Right ventricle myocardium inferior (tissue), 1 donor: ENCODE measurements around the gene TMEM120B. TPM values are rescaled to one million over a fixed set of nuclear protein-coding genes. Genes with fewer than 3 reads are reported as not detected.
A peak's percentile ranks its signal among the peaks of the same experiment; 100 is the strongest.

Source experiments
- ATAC-seq: fragments of 200-7000 bp; cut with Tn5 transposase; one replicate; pipeline ENCODE4 v1.9.1; 2020; ENCODE audit warnings: mild to moderate bottlenecking, moderate library complexity
- DNase-seq: peaks from one replicate; pipeline ENCODE4 v3.0.0; 2021; ENCODE audit errors: missing footprints
- intact Hi-C: fragments of 100-400 bp; cut with DNase I; formaldehyde crosslinking; loops from one replicate; pipeline ENCODE4 v1.11.0; 2022
- total RNA-seq: library from RNA; stranded (reverse); fragmentation: NEBNext Ultra II Directional; extraction: Animal tissue kit (Norgen Biotek cat#: 25700); gene quantifications from one replicate; pipeline ENCODE4 v1.2.1, GENCODE V29; 2021
- donor health status: DM: no; HTN: yes; CAD: no; lungs with severe emphysema.

Gene TMEM120B
- total RNA-seq, 1 donor from 2014 or later = 10.3 TPM

DNA sequence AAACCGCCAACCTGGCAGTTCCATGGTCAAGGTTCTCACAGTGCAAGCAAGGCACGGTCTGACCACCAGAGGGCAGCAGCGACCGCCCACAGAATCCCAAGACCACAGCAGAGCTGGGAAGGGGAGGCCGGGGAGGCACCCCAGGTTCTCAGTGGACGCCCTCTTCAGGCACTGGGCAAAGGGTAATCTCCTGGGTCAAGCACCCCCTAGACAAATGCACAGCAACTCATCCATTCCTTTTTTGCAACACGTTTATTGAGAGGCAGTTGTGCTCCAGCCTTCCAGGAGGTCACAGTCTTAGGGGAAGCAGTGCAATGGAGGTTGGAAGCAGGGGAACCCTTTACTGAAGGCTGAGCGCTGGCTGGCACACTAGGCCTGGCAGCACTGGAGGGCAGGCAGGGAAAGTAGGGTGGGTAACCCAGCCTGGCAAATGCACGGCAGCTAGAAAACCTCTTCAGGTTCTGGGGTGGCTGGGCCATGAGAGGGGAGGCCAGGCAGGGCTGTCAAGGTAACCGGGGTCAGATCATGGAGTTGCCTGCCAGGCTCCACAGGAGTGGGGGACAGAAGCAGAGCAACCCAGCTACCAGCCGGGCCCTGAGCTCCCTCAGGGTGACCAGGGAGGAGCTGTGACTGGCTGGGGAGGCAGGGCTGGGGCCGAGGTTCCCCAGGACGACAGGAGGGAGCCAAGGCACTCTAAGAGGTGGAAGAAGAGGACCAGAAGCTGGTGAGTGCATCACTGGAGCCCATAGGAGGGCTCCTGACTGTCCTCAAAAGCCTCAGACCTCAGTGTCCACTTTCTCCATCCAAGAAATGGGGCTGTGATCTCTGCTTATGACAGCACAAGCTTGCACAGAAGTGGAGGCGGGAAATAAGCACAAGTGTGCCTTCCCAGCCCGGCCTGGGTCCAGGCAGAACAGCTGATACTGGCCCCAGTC is 82.7 kb downstream of the TMEM120B start:
- ATAC-seq (peak; percentile 46), DNase-seq (peak; percentile 94)
- intact Hi-C loops = loop anchor here (1.0 to 2.0 kb wide), 4 partner anchors 17 to 98 kb away; partner anchors contain the start of gene PSMD9

GRCh38 chr12:121796855-121797751 is 84.6 kb downstream of the TMEM120B start:
- ATAC-seq (peak; percentile 48), DNase-seq (peak; percentile 98)
- intact Hi-C loops = no loop called here

GRCh38 chr12:121797937-121798786 is 85.6 kb downstream of the TMEM120B start:
- ATAC-seq (peak; percentile 5), DNase-seq (peak; percentile 85)
- intact Hi-C loops = no loop called here

- no peak for ATAC-seq
- intact Hi-C loops = no loop called here
Observed at GRCh38 chr12:121798787-121799155, 86.2 kb downstream of the TMEM120B start.

DNA sequence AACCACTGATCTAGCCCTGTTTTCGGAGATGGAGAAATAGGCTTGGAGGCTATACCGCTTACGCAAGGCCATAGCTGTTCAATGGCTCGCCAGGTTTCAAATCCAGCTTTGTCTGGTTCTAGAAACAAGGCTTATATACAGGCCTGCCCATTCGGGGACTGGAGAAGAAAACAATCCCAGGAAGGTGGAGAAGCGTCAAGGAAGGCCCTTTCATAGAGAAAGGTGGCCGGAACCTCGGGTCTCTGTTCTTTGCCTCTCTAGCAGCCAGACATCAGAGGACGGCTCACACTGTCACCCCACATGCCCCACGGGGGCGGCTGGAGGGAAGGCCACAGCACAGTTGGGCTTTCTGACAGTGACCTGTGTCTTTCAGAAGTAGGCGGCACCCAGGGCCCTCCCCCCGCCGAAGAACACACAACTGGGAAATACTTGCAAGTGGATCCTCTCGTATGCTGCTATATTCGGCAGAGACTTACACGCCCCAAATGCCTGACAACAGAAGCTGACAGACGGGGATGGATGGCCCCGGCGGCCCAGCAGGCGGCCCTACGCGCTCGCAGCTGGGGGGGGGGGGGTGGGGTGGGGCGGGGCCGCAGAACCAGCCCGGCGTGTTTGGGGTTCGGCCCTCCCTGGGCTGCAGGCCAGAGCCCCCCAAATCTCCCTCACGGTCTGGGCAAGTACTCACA is 86.7 kb downstream of the TMEM120B start:
- DNase-seq = peak; percentile 87
- intact Hi-C loops = no loop called here
- ATAC-seq = peak; percentile 33

More at GRCh38 chr12:121798787-121799155, 86.2 kb downstream of the TMEM120B start:
- no peak for DNase-seq

DNA sequence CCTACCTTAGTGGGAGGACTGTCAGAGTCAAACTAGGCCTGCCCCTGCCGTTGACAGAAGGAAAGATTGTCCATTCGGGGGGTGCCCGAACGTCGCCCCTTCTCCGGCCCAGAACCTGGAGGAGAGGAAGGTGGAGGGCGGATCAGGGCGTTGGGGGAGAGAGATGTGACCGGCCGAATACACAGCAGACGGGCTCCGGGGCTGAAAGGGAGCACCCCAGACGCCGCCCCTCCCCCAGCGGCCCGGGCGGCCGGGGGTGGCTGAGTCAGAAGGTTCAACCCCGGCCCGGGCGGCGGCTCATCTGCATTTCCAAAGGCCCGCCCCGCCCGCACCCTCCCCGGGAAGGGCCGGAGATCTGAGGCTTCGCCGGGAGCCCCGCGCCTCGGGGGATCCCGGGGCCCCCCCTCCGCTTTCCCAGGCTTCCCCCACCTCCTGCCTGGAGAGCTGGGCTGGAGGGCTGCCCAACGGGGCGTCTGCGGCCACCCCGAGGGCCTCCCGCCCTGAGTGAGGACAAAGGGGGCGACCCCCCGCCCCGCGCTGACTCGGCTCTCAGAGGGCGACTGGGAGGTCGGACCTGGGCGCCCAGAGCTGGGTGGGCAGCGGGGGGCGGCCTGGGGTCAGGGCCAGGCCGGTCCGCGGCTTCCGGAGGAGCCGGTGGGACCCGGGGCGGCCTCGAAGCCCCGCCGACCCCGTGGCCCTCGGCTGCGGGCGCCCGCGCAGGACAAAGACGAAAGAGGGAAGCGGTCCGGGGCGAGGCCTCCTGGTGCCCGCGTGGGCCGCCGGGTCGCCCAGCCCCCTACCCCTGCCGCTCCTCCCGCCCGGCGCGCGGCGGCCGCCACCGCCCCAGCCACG is 87.5 kb downstream of the TMEM120B start:
- ATAC-seq (peak; percentile 58), DNase-seq (peak; percentile 97)
- intact Hi-C loops = no loop called here

GRCh38 chr12:121800694-121801594 is 88.4 kb downstream of the TMEM120B start:
- DNase-seq = peak; percentile 95
- intact Hi-C loops = no loop called here
- ATAC-seq = no peak

GRCh38 chr12:121801595-121802484 is 89.3 kb downstream of the TMEM120B start:
- no peak for ATAC-seq
- intact Hi-C loops = no loop called here

GRCh38 chr12:121802485-121802842 is 89.9 kb downstream of the TMEM120B start:
- DNase-seq = no peak
- intact Hi-C loops = no loop called here
- ATAC-seq = no peak

More at GRCh38 chr12:121801595-121802484, 89.3 kb downstream of the TMEM120B start:
- peak; percentile 56 for DNase-seq

DNA sequence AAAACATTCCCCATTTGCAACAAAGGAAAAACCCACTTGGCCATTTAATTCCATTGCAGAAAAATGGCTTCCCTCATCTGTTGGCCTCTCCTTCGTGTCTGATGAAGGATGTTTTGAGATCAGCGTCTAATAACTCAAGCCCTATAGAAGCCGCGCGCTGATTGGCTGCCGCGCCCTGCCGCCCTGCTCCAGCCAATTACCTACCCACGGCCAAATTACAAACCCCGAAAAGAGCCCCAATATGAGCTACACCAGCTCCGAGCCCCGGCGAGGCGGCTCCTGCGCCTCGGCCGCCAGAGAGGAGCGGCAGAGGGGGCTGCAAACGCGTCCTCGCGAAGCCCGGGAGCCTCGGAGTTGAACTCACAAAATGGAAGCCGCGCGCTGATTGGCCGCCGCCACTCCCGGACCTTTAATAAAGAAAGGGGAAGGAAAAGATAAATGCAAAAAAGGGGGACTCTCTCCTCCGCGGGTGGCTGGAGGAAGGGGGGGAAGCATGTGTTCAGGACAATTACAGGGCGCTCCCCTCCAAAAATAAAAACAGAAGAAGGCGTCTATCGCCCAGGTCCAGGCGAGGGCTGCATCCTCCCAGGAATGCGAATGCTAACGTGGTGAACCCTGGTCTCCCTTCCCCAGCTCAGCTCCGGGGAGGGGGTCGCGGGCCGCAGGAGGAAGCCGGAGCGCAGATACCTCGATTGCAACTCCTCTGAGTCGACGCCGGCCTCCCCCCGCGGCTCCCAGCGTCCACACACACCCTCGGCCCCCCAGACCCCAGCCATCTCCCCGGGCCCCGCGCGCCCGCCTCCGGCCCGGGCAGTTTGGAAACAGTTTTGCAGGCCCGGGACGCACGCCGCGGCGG is 90.5 kb downstream of the TMEM120B start:
- intact Hi-C loops = no loop called here
- ATAC-seq (peak; percentile 41), DNase-seq (peak; percentile 95)

GRCh38 chr12:121803861-121804416 is 91.4 kb downstream of the TMEM120B start, which contains the start of gene SETD1B:
TSS of gene SETD1B (plus strand) at chr12:121804009. CDS start at chr12:121804738, 729 bp downstream.
- DNase-seq = peak; percentile 87
- peak; percentile 15 for ATAC-seq
- intact Hi-C loops = no loop called here

DNA sequence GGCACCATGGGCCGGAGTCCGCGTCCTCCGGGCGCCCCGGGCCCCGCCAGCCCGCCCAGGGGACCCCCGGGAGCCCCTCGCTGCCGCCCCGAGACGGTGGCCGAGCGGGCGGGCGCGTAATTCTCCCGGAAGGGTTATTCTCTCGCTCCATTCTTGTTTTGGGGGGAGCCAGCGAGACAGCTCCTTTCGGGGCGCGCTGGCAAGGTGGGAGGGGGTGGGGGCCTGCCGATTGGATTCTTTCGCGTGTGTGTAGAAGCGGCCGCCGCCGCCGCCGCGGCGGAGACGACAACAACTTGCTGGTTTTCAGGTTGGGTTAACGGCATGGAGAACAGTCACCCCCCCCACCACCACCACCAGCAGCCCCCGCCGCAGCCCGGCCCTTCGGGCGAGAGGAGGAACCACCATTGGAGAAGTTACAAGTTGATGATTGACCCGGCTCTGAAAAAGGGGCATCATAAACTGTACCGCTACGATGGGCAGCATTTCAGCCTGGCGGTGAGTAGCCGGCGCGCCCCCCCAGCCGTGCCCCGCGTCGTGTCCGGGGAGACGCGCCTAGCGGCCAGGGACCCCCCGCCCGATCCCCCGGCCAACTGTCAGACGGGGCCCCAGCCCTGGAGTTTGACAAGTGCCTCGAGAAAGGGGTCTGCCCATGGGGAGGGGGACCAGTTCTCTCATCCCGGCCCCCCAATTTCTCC is 92.0 kb downstream of the TMEM120B start:
- intact Hi-C loops = no loop called here
- peak; percentile 74 for DNase-seq
- no peak for ATAC-seq
